Measurements from ENCODE around the gene HOXB9.

- TF ChIP-seq, protein P1, sequence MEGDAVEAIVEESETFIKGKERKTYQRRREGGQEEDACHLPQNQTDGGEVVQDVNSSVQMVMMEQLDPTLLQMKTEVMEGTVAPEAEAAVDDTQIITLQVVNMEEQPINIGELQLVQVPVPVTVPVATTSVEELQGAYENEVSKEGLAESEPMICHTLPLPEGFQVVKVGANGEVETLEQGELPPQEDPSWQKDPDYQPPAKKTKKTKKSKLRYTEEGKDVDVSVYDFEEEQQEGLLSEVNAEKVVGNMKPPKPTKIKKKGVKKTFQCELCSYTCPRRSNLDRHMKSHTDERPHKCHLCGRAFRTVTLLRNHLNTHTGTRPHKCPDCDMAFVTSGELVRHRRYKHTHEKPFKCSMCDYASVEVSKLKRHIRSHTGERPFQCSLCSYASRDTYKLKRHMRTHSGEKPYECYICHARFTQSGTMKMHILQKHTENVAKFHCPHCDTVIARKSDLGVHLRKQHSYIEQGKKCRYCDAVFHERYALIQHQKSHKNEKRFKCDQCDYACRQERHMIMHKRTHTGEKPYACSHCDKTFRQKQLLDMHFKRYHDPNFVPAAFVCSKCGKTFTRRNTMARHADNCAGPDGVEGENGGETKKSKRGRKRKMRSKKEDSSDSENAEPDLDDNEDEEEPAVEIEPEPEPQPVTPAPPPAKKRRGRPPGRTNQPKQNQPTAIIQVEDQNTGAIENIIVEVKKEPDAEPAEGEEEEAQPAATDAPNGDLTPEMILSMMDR (IDR thresholded peaks at IDR 0.05; ENCODE audit: poor library complexity): no peak
- no peak for TF ChIP-seq EZH2 (IDR thresholded peaks at IDR 0.05; ENCODE audit: borderline replicate concordance)
- no peak for TF ChIP-seq EZH2phosphoT487 (IDR thresholded peaks at IDR 0.05; ENCODE audit: low read depth, severe bottlenecking, unreplicated experiment)
These were observed 8.5 kb upstream of the HOXB9 start for GRCh38 chr17:48634493-48635208.

All from hepatocyte (in vitro differentiated cells).